HG02798 (cell line): ENCODE measurements around the gene SORBS2.
A peak's percentile ranks its signal among the peaks of the same experiment; 100 is the strongest.

Source experiments
- ATAC-seq: cut with Tn5 transposase; IDR thresholded peaks from one replicate; pipeline ENCODE4 v1.9.1; 2021; ENCODE audit warnings: mild to moderate bottlenecking; ENCODE audit not compliant: unreplicated experiment, poor library complexity

The SORBS2 gene

GRCh38 chr4:185599553-185600243, 212.3 kb downstream of the SORBS2 start:
- no peak for ATAC-seq

- ATAC-seq = no peak
Measured at GRCh38 chr4:185598846-185599552, 213.0 kb downstream of the SORBS2 start.

- peak; percentile 75 for ATAC-seq
Measured at GRCh38 chr4:185597532-185598188, 214.3 kb downstream of the SORBS2 start.

- no peak for ATAC-seq
Measured at GRCh38 chr4:185592845-185593488, 219.0 kb downstream of the SORBS2 start.

- no peak for ATAC-seq
Measured at GRCh38 chr4:185592438-185592837, 219.6 kb downstream of the SORBS2 start.

GRCh38 chr4:185591679-185592141, 220.3 kb downstream of the SORBS2 start:
- ATAC-seq = no peak

GRCh38 chr4:185590982-185591381, 221.0 kb downstream of the SORBS2 start:
- no peak for ATAC-seq

GRCh38 chr4:185589067-185589836, 222.7 kb downstream of the SORBS2 start:
- ATAC-seq = no peak

GRCh38 chr4:185587427-185588161, 224.4 kb downstream of the SORBS2 start:
- peak; percentile 99 for ATAC-seq

- ATAC-seq = no peak
Measured at GRCh38 chr4:185587030-185587426, 225.0 kb downstream of the SORBS2 start.

GRCh38 chr4:185585211-185585610, 226.8 kb downstream of the SORBS2 start:
- ATAC-seq = no peak

- no peak for ATAC-seq
Measured at GRCh38 chr4:185583813-185584212, 228.2 kb downstream of the SORBS2 start.

- no peak for ATAC-seq
Measured at GRCh38 chr4:185582651-185583400, 229.2 kb downstream of the SORBS2 start.

- no peak for ATAC-seq
Measured at GRCh38 chr4:185580699-185581098, 231.3 kb downstream of the SORBS2 start.

- no peak for ATAC-seq
Measured at GRCh38 chr4:185578284-185578683, 233.7 kb downstream of the SORBS2 start.

- no peak for ATAC-seq
Measured at GRCh38 chr4:185576962-185577950, 234.7 kb downstream of the SORBS2 start.

- no peak for ATAC-seq
Measured at GRCh38 chr4:185576314-185576961, 235.6 kb downstream of the SORBS2 start.
